Loucy (cell line): Measurements from ENCODE around the gene KCNT1.

Experiments used
- EZH2phosphoT487 ChIP-seq: fragments of 200-600 bp; IDR thresholded peaks from 2 replicates; pipeline ENCODE4 v1.6.1; 2018; ENCODE audit warnings: antibody characterized with exemption, mild to moderate bottlenecking, moderate library complexity, borderline replicate concordance
- TF ChIP-seq, protein P1 (sequence below): fragments of 200-600 bp; sonication (generic); conservative IDR thresholded peaks from 2 replicates; pipeline ENCODE4 v1.5.1; 2014; ENCODE audit warnings: mild to moderate bottlenecking, antibody characterized with exemption, low read length

DNA sequence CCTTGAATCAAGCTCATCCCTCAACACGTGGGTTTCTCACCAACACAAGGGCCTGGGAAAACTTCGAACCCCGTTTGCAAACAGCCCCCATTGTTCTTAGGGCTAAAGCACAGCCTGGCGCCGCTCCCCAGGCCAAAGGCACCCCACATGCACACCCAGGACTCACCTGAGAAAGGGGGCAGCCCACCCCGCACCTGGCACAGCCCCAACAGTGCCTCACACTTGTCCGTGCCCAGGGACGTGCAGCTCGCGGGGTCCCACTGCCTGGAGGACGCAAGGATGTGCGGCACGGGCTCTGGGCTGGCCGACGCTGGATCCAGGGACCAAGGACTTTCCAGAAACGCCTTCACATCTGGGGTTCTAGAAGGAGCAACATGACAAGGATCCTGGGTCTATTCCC is 5.5 kb upstream of the KCNT1 start:
- TF ChIP-seq, protein P1, sequence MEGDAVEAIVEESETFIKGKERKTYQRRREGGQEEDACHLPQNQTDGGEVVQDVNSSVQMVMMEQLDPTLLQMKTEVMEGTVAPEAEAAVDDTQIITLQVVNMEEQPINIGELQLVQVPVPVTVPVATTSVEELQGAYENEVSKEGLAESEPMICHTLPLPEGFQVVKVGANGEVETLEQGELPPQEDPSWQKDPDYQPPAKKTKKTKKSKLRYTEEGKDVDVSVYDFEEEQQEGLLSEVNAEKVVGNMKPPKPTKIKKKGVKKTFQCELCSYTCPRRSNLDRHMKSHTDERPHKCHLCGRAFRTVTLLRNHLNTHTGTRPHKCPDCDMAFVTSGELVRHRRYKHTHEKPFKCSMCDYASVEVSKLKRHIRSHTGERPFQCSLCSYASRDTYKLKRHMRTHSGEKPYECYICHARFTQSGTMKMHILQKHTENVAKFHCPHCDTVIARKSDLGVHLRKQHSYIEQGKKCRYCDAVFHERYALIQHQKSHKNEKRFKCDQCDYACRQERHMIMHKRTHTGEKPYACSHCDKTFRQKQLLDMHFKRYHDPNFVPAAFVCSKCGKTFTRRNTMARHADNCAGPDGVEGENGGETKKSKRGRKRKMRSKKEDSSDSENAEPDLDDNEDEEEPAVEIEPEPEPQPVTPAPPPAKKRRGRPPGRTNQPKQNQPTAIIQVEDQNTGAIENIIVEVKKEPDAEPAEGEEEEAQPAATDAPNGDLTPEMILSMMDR, result no peak
- no peak for TF ChIP-seq EZH2phosphoT487
